Activated naive CD4-positive, alpha-beta T cell treated with Interleukin-2 at 50 U/mL for 16 hours (primary cell): ENCODE results near the gene ACTR8.

Source experiments
- DNase-seq: peaks from one replicate; pipeline ENCODE4 v3.0.0-alpha.2; 2020

Gene ACTR8

GRCh38 chr3:53863145-53863544 lies 18.8 kb downstream of the ACTR8 start:
- no peak for DNase-seq

GRCh38 chr3:53862241-53862640 lies 19.7 kb downstream of the ACTR8 start:
- no peak for DNase-seq

- DNase-seq: no peak
Measured at GRCh38 chr3:53860196-53860595, 21.8 kb downstream of the ACTR8 start.

GRCh38 chr3:53859178-53859577 lies 22.8 kb downstream of the ACTR8 start:
- DNase-seq: no peak

- no peak for DNase-seq
Measured at GRCh38 chr3:53858096-53858741, 23.7 kb downstream of the ACTR8 start.

GRCh38 chr3:53856964-53857363 lies 25.0 kb downstream of the ACTR8 start:
- no peak for DNase-seq

- DNase-seq: no peak
Measured at GRCh38 chr3:53850895-53851294, 31.1 kb downstream of the ACTR8 start.

GRCh38 chr3:53849916-53850315 lies 32.0 kb downstream of the ACTR8 start:
- no peak for DNase-seq

- no peak for DNase-seq
Measured at GRCh38 chr3:53846851-53847155, 35.1 kb downstream of the ACTR8 start.

- DNase-seq: peak; percentile 8
Measured at GRCh38 chr3:53846134-53846850, 35.7 kb downstream of the ACTR8 start, which contains the start of the genes CHDH and IL17RB. CHDH (minus strand) TSS chr3:53846419; CDS start chr3:53824008, 22,411 bp downstream. IL17RB (plus strand) TSS chr3:53846568; CDS start chr3:53846589, 21 bp downstream.

- DNase-seq: no peak
Measured at GRCh38 chr3:53845881-53846133, 36.1 kb downstream of the ACTR8 start.

GRCh38 chr3:53845103-53845880 lies 36.7 kb downstream of the ACTR8 start:
- no peak for DNase-seq

GRCh38 chr3:53844262-53845102 lies 37.5 kb downstream of the ACTR8 start:
- DNase-seq: no peak

GRCh38 chr3:53843195-53844177 lies 38.5 kb downstream of the ACTR8 start:
- DNase-seq: no peak

GRCh38 chr3:53842436-53843194 lies 39.3 kb downstream of the ACTR8 start:
- DNase-seq: no peak

GRCh38 chr3:53841296-53841695 lies 40.7 kb downstream of the ACTR8 start:
- no peak for DNase-seq

GRCh38 chr3:53837331-53837730 lies 44.6 kb downstream of the ACTR8 start:
- DNase-seq: no peak

GRCh38 chr3:53836084-53836872 lies 45.7 kb downstream of the ACTR8 start:
- no peak for DNase-seq

- DNase-seq: no peak
Measured at GRCh38 chr3:53835257-53835656, 46.7 kb downstream of the ACTR8 start.

GRCh38 chr3:53834429-53835095 lies 47.4 kb downstream of the ACTR8 start:
- DNase-seq: no peak
